B cell (primary cell): ENCODE data around the gene PDLIM1.

Experiments
- EZH2 ChIP-seq: IDR thresholded peaks from 2 replicates; pipeline ENCODE4 v1.6.1; 2012; ENCODE audit warnings: borderline replicate concordance, low read depth, mild to moderate bottlenecking, moderate library complexity, low read length; ENCODE audit not compliant: insufficient read depth, poor library complexity, severe bottlenecking
- TF ChIP-seq, protein P1 (sequence below): fragments of 200-600 bp; IDR thresholded peaks from one replicate; pipeline ENCODE4 v1.8.0; 2022; ENCODE audit warnings: antibody characterized with exemption, mild to moderate bottlenecking

- TF ChIP-seq EZH2: no peak
- TF ChIP-seq, protein P1, sequence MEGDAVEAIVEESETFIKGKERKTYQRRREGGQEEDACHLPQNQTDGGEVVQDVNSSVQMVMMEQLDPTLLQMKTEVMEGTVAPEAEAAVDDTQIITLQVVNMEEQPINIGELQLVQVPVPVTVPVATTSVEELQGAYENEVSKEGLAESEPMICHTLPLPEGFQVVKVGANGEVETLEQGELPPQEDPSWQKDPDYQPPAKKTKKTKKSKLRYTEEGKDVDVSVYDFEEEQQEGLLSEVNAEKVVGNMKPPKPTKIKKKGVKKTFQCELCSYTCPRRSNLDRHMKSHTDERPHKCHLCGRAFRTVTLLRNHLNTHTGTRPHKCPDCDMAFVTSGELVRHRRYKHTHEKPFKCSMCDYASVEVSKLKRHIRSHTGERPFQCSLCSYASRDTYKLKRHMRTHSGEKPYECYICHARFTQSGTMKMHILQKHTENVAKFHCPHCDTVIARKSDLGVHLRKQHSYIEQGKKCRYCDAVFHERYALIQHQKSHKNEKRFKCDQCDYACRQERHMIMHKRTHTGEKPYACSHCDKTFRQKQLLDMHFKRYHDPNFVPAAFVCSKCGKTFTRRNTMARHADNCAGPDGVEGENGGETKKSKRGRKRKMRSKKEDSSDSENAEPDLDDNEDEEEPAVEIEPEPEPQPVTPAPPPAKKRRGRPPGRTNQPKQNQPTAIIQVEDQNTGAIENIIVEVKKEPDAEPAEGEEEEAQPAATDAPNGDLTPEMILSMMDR: no peak
Observed at GRCh38 chr10:95326396-95326795, 35.6 kb upstream of the PDLIM1 start.
